Measurements from ENCODE around the gene SF1. TPM values are rescaled to one million over a fixed set of nuclear protein-coding genes. Genes with fewer than 3 reads are reported as not detected.

SF1 gene
- total RNA-seq, 1 experiment from 2014 or later: 285 TPM

DNA sequence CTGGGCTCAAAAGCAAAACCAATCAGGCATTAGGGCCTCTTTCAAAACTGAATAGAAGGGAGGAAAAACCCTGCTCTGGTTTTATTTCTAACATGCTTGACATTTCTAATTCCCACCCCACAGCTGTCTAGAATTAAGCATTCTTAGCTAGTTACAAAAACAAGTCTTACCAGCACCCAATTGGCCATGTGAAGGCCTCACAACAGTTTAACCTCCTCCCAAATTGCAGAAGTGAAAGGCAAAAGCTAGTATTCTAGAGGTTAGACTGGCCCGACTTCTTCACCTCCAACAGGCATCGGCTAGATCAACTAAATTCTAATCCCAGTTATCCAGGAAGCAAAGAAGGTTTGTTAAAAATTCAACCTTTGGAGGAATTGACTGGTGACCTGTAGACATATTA lies 6.5 kb downstream of the SF1 start:
- Mint-ChIP-seq H3K27me3 (ENCODE audit: low read depth) (no peaks in the 10 kb centered on the region), H3K36me3 (peaks cover 98% of the 10 kb centered on the region), H3K27ac (peak overlapping the region; percentile 52), H3K9me3 (no peaks in the 10 kb centered on the region), H3K4me3 (no peak overlapping the region), H3K4me1 (peaks cover 30% of the 10 kb centered on the region)
- DNase-seq (ENCODE audit: low spot score) (no peak), ATAC-seq (no peak)
- ChIA-PET POLR2A (interaction anchor here (0.5 kb wide), 1 partner anchor 215 kb away, joined by 5 read pairs; no protein-coding TSS in a partner anchor), CTCF (interaction anchor here (1.2 to 1.7 kb wide), 2 partner anchors 83 to 116 kb away, joined by 3 to 4 read pairs; no protein-coding TSS in a partner anchor)
- TF ChIP-seq, protein P1, sequence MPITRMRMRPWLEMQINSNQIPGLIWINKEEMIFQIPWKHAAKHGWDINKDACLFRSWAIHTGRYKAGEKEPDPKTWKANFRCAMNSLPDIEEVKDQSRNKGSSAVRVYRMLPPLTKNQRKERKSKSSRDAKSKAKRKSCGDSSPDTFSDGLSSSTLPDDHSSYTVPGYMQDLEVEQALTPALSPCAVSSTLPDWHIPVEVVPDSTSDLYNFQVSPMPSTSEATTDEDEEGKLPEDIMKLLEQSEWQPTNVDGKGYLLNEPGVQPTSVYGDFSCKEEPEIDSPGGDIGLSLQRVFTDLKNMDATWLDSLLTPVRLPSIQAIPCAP (CRISPR knock-in tag; IDR thresholded peaks at IDR 0.05): no peak
- TF ChIP-seq, protein P2, sequence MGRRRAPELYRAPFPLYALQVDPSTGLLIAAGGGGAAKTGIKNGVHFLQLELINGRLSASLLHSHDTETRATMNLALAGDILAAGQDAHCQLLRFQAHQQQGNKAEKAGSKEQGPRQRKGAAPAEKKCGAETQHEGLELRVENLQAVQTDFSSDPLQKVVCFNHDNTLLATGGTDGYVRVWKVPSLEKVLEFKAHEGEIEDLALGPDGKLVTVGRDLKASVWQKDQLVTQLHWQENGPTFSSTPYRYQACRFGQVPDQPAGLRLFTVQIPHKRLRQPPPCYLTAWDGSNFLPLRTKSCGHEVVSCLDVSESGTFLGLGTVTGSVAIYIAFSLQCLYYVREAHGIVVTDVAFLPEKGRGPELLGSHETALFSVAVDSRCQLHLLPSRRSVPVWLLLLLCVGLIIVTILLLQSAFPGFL (CRISPR knock-in tag; IDR thresholded peaks at IDR 0.05; ENCODE audit: borderline replicate concordance): no peak
- TF ChIP-seq, protein P3, sequence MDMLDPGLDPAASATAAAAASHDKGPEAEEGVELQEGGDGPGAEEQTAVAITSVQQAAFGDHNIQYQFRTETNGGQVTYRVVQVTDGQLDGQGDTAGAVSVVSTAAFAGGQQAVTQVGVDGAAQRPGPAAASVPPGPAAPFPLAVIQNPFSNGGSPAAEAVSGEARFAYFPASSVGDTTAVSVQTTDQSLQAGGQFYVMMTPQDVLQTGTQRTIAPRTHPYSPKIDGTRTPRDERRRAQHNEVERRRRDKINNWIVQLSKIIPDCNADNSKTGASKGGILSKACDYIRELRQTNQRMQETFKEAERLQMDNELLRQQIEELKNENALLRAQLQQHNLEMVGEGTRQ (CRISPR knock-in tag; IDR thresholded peaks at IDR 0.05): no peak
- TF ChIP-seq, protein P4, sequence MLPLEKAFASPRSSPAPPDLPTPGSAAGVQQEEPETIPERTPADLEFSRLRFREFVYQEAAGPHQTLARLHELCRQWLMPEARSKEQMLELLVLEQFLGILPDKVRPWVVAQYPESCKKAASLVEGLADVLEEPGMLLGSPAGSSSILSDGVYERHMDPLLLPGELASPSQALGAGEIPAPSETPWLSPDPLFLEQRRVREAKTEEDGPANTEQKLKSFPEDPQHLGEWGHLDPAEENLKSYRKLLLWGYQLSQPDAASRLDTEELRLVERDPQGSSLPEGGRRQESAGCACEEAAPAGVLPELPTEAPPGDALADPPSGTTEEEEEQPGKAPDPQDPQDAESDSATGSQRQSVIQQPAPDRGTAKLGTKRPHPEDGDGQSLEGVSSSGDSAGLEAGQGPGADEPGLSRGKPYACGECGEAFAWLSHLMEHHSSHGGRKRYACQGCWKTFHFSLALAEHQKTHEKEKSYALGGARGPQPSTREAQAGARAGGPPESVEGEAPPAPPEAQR (CRISPR knock-in tag; IDR thresholded peaks at IDR 0.05): no peak
- no peak for TF ChIP-seq NR2C2 (CRISPR knock-in tag; IDR thresholded peaks at IDR 0.05)
- TF ChIP-seq, protein P5, sequence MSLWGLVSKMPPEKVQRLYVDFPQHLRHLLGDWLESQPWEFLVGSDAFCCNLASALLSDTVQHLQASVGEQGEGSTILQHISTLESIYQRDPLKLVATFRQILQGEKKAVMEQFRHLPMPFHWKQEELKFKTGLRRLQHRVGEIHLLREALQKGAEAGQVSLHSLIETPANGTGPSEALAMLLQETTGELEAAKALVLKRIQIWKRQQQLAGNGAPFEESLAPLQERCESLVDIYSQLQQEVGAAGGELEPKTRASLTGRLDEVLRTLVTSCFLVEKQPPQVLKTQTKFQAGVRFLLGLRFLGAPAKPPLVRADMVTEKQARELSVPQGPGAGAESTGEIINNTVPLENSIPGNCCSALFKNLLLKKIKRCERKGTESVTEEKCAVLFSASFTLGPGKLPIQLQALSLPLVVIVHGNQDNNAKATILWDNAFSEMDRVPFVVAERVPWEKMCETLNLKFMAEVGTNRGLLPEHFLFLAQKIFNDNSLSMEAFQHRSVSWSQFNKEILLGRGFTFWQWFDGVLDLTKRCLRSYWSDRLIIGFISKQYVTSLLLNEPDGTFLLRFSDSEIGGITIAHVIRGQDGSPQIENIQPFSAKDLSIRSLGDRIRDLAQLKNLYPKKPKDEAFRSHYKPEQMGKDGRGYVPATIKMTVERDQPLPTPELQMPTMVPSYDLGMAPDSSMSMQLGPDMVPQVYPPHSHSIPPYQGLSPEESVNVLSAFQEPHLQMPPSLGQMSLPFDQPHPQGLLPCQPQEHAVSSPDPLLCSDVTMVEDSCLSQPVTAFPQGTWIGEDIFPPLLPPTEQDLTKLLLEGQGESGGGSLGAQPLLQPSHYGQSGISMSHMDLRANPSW (CRISPR knock-in tag; conservative IDR thresholded peaks at IDR 0.05; ENCODE audit: low read depth): no peak
- TF ChIP-seq IRF2 (CRISPR knock-in tag; IDR thresholded peaks at IDR 0.05; ENCODE audit: borderline replicate concordance, low read depth): no peak
- TF ChIP-seq ZNF263 (CRISPR knock-in tag; IDR thresholded peaks at IDR 0.05; ENCODE audit: low read depth): no peak
- TF ChIP-seq, protein P6, sequence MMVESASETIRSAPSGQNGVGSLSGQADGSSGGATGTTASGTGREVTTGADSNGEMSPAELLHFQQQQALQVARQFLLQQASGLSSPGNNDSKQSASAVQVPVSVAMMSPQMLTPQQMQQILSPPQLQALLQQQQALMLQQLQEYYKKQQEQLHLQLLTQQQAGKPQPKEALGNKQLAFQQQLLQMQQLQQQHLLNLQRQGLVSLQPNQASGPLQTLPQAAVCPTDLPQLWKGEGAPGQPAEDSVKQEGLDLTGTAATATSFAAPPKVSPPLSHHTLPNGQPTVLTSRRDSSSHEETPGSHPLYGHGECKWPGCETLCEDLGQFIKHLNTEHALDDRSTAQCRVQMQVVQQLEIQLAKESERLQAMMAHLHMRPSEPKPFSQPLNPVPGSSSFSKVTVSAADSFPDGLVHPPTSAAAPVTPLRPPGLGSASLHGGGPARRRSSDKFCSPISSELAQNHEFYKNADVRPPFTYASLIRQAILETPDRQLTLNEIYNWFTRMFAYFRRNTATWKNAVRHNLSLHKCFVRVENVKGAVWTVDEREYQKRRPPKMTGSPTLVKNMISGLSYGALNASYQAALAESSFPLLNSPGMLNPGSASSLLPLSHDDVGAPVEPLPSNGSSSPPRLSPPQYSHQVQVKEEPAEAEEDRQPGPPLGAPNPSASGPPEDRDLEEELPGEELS (CRISPR knock-in tag; IDR thresholded peaks at IDR 0.05): no peak
- TF ChIP-seq, protein P7, sequence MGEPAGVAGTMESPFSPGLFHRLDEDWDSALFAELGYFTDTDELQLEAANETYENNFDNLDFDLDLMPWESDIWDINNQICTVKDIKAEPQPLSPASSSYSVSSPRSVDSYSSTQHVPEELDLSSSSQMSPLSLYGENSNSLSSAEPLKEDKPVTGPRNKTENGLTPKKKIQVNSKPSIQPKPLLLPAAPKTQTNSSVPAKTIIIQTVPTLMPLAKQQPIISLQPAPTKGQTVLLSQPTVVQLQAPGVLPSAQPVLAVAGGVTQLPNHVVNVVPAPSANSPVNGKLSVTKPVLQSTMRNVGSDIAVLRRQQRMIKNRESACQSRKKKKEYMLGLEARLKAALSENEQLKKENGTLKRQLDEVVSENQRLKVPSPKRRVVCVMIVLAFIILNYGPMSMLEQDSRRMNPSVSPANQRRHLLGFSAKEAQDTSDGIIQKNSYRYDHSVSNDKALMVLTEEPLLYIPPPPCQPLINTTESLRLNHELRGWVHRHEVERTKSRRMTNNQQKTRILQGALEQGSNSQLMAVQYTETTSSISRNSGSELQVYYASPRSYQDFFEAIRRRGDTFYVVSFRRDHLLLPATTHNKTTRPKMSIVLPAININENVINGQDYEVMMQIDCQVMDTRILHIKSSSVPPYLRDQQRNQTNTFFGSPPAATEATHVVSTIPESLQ (CRISPR knock-in tag; IDR thresholded peaks at IDR 0.05): no peak
- no peak for TF ChIP-seq JUN (CRISPR knock-in tag; IDR thresholded peaks at IDR 0.05)
- TF ChIP-seq TEAD4 (CRISPR knock-in tag; IDR thresholded peaks at IDR 0.05): no peak

DNA sequence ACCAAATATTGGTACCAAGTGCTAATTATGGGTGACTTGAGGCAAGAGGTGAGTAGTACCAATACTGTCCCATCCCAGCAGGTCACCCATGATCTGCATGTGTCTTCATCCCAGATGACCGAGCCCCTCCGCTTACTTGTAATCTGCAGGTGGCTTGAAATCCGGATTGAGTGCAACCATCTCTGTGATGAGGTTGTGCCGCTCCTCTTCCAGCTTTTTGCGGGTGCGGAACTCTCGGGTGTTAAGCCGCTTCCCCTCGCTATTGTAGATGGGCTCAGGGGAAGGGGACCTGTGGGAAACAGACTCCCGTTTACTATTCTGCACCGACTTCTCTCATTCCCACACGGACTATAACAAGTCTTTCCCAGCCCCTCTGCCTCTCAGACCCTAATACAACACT lies 8.2 kb downstream of the SF1 start:
- peak; percentile 5 for DNase-seq (ENCODE audit: low spot score)
- Mint-ChIP-seq H3K4me1 (peaks cover 25% of the 10 kb centered on the region), H3K27me3 (ENCODE audit: low read depth) (no peaks in the 10 kb centered on the region), H3K4me3 (no peak overlapping the region), H3K36me3 (peaks cover 90% of the 10 kb centered on the region), H3K9me3 (no peaks in the 10 kb centered on the region), H3K27ac (peak overlapping the region; percentile 29; the same call in 1 of the 2 replicates)
- CTCF ChIA-PET: interaction anchor here (1.3 to 1.4 kb wide), 2 partner anchors 27 to 29 kb away, joined by 3 to 4 read pairs; no protein-coding TSS in a partner anchor
- ATAC-seq: no peak
- TF ChIP-seq ZNF263 (CRISPR knock-in tag; IDR thresholded peaks at IDR 0.05; ENCODE audit: low read depth) (no peak), ZNF423 (CRISPR knock-in tag; IDR thresholded peaks at IDR 0.05) (no peak), TEAD4 (CRISPR knock-in tag; IDR thresholded peaks at IDR 0.05) (no peak)
- TF ChIP-seq, protein P8, sequence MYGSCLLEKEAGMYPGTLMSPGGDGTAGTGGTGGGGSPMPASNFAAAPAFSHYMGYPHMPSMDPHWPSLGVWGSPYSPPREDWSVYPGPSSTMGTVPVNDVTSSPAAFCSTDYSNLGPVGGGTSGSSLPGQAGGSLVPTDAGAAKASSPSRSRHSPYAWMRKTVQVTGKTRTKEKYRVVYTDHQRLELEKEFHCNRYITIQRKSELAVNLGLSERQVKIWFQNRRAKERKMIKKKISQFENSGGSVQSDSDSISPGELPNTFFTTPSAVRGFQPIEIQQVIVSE (CRISPR knock-in tag; IDR thresholded peaks at IDR 0.05; ENCODE audit: borderline replicate concordance): no peak
- POLR2A ChIA-PET: no interaction called here
